RWPE2 (cell line): ENCODE data around the gene BIK.

ENCODE experiments used
- ATAC-seq: fragments of 200-7000 bp; cut with Tn5 transposase; 3 replicates; pipeline ENCODE4 v1.9.1; 2021; ENCODE audit warnings: low read depth
- DNase-seq: peaks from one replicate; pipeline ENCODE4 v3.0.0-alpha.2; 2020; ENCODE audit warnings: low spot score
- H3K27ac ChIP-seq: fragments of 450-650 bp; 2 replicates; pipeline ENCODE4 v1.5.1; 2017; ENCODE audit warnings: mild to moderate bottlenecking; ENCODE audit not compliant: poor library complexity, severe bottlenecking
- H3K27me3 ChIP-seq: fragments of 250-450 bp; sonication (Bioruptor Pico); 2 replicates; pipeline ENCODE4 v1.5.1; 2021; ENCODE audit warnings: mild to moderate bottlenecking, moderate library complexity; ENCODE audit not compliant: insufficient read depth, poor library complexity, severe bottlenecking
- H3K36me3 ChIP-seq: fragments of 250-450 bp; sonication (Bioruptor Pico); 2 replicates; pipeline ENCODE4 v1.5.1; 2020; ENCODE audit warnings: low read depth, mild to moderate bottlenecking, moderate library complexity
- H3K4me1 ChIP-seq: fragments of 250-450 bp; sonication (Bioruptor Pico); 2 replicates; pipeline ENCODE4 v1.5.1; 2021; ENCODE audit warnings: mild to moderate bottlenecking, moderate library complexity; ENCODE audit not compliant: insufficient read depth, poor library complexity, severe bottlenecking
- H3K4me3 ChIP-seq: fragments of 250-450 bp; sonication (Bioruptor Pico); 2 replicates; pipeline ENCODE4 v1.5.1; 2021; ENCODE audit warnings: mild to moderate bottlenecking, moderate library complexity; ENCODE audit not compliant: severe bottlenecking
- H3K9me3 ChIP-seq: fragments of 250-450 bp; sonication (Bioruptor Pico); 2 replicates; pipeline ENCODE4 v1.5.1; 2021; ENCODE audit warnings: mild to moderate bottlenecking, moderate library complexity; ENCODE audit not compliant: severe bottlenecking
- TF ChIP-seq, protein P1 (sequence below): fragments of 450-650 bp; IDR thresholded peaks from one replicate; pipeline ENCODE4 v1.5.1; 2017; ENCODE audit warnings: mild to moderate bottlenecking, moderate library complexity; ENCODE audit not compliant: poor library complexity, severe bottlenecking

Gene BIK

DNA sequence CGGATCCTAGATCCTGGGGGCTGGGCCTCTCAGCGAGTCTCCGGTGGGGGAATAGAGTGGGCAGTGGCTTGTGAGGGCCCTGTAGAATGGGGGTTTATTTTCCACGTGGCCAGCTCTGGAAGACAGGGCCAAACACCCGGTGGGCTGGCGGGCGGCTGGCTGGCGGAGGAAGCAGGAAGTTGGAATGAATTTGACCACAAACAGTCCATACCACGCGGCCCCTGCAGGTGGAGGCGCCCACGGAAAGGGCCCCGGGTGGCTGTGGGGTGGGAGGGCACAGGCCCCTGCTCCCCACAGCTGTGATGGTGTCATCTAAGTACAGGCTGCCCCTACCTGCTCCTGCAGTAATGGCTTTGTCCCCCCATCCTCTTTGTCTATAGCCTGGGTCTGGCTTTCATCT lies 17.6 kb downstream of the BIK start:
- ATAC-seq (no peak), DNase-seq (no peak)
- TF ChIP-seq, protein P1, sequence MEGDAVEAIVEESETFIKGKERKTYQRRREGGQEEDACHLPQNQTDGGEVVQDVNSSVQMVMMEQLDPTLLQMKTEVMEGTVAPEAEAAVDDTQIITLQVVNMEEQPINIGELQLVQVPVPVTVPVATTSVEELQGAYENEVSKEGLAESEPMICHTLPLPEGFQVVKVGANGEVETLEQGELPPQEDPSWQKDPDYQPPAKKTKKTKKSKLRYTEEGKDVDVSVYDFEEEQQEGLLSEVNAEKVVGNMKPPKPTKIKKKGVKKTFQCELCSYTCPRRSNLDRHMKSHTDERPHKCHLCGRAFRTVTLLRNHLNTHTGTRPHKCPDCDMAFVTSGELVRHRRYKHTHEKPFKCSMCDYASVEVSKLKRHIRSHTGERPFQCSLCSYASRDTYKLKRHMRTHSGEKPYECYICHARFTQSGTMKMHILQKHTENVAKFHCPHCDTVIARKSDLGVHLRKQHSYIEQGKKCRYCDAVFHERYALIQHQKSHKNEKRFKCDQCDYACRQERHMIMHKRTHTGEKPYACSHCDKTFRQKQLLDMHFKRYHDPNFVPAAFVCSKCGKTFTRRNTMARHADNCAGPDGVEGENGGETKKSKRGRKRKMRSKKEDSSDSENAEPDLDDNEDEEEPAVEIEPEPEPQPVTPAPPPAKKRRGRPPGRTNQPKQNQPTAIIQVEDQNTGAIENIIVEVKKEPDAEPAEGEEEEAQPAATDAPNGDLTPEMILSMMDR, result no peak
- Histone ChIP-seq H3K9me3 (no peaks in the 10 kb centered on the region), H3K27ac (peak overlapping the region; percentile 89), H3K27me3 (no peaks in the 10 kb centered on the region), H3K4me3 (peak overlapping the region; percentile 24), H3K36me3 (peaks cover 8% of the 10 kb centered on the region), H3K4me1 (peaks cover 20% of the 10 kb centered on the region)

DNA sequence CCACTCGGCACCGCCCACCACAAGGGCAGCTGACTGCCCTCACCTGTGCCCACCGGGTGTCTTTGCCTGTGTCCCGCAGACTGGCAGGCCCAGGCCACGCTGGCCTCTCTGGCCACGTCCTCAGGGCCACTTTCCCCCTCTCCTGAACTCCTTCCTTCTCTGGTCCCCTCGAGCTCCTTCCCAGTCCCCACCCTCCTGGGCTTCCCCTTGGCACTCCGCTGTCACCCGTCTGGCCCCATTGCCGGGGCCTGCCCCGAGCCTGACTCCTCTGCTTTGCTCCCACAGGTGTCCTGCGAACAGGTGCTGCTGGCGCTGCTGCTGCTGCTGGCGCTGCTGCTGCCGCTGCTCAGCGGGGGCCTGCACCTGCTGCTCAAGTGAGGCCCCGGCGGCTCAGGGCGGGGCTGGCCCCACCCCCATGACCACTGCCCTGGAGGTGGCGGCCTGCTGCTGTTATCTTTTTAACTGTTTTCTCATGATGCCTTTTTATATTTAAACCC lies 18.4 kb downstream of the BIK start:
- TF ChIP-seq, protein P1, result no peak
- Histone ChIP-seq H3K36me3 (peaks cover 12% of the 10 kb centered on the region), H3K27ac (peak overlapping the region; percentile 89), H3K27me3 (no peaks in the 10 kb centered on the region), H3K9me3 (no peaks in the 10 kb centered on the region), H3K4me1 (peaks cover 20% of the 10 kb centered on the region), H3K4me3 (no peak overlapping the region)
- DNase-seq, result no peak
- ATAC-seq, result no peak

DNA sequence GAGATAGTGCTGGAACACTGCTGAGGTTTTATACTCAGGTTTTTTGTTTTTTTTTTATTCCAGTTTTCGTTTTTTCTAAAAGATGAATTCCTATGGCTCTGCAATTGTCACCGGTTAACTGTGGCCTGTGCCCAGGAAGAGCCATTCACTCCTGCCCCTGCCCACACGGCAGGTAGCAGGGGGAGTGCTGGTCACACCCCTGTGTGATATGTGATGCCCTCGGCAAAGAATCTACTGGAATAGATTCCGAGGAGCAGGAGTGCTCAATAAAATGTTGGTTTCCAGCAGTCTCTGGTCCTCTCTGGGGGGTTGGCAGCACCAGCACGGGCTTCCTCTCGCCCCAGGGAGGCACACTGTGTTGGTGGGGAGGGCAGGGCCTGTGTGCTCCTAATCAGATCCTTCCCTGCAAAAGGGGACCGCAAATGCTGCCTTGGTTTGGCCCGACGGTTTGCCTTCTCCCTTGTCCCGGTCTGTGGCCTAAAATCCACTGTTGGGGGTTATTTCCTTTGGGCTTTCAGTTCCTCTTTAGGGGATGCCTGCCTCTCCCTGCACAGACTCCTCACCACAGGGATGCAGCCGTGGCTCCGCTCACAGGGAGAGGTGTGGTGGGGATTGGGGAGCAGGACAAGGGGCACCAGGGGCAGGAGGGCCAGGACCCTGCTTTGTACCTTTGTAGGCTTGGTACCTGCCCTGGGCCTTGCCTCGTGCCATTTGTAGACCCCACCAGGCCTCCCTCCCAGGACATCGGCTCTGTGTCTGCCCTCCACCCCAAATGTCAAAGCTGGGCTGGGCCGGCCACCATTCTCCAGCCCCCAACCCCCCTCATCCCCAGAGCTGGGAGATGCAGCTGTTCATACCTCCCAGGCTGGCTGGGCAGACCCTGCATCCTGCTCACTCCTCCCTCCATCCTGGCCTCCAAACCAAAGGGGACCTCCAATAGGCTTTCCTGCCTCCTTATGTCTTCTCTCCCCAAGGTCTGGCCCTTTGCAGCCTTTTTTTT lies 19.2 kb downstream of the BIK start:
- Histone ChIP-seq H3K27ac (peak overlapping the region; percentile 89), H3K4me1 (peaks cover 20% of the 10 kb centered on the region)
- no peak for ATAC-seq

DNA sequence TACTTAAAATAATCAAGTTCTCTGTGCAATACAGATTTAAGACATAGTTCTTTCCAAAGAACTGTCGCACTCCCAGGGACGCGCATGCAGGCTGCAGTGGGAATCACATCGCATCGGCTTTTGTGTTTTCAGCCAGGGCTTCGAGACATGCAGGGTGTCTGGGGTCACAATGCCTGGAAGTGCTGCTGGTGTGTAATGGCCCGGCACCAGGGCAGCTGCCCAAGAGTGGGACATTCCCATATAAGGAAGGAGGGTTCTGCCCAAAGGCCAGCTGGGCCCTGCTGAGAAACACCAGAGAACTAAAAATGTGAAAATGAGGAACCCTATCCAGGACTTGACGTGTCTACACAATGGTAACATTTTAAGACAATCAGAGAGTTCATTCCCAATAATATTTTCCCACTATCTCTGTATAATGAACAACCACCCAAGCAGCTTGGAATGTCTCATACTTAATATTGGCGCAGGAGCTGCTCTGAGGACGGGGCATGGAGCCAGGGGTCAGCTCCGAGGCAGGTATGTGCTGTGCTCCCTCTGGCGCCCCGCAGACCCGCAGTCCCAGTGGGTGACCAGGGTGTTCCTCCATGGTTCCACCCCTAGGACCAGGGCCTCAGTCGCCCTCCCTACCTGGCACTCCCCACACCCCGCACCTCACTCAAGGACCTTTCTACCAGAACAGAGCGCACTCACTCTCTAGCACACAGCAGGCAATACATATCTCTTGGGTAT lies 21.4 kb downstream of the BIK start:
- Histone ChIP-seq H3K27me3 (no peaks in the 10 kb centered on the region), H3K4me1 (peaks cover 11% of the 10 kb centered on the region), H3K36me3 (peaks cover 33% of the 10 kb centered on the region), H3K9me3 (no peaks in the 10 kb centered on the region), H3K27ac (no peak overlapping the region), H3K4me3 (no peak overlapping the region)
- ATAC-seq (no peak), DNase-seq (no peak)
- TF ChIP-seq, protein P1, result no peak

More for the DNA sequence above, 19.2 kb downstream of the BIK start:
- TF ChIP-seq, protein P1, result no peak
- Histone ChIP-seq H3K4me3 (no peak overlapping the region), H3K9me3 (no peaks in the 10 kb centered on the region), H3K36me3 (peaks cover 13% of the 10 kb centered on the region), H3K27me3 (no peaks in the 10 kb centered on the region)
- DNase-seq, result no peak
